ENCODE measurements around the gene METTL24.

DNA sequence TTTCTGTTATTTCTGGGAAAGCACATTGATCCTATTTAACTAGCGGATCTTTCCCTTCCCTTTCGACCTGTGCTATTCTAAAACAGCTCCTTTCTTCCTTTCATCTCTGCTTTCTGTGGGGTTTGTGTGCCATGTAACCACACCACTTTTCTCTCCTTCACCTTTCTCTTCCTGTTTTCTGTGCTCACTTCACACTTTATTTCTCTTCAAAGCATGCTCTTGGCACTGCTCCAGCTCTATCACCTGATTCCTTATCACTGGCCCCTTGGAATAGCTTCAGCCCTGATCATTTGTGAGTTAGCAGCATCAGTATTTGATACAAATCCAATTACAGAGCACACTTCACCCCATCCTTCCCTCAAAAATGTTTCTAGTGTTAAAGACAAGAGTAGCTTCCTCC lies 8.1 kb upstream of the METTL24 start:
- TF ChIP-seq, protein P1, sequence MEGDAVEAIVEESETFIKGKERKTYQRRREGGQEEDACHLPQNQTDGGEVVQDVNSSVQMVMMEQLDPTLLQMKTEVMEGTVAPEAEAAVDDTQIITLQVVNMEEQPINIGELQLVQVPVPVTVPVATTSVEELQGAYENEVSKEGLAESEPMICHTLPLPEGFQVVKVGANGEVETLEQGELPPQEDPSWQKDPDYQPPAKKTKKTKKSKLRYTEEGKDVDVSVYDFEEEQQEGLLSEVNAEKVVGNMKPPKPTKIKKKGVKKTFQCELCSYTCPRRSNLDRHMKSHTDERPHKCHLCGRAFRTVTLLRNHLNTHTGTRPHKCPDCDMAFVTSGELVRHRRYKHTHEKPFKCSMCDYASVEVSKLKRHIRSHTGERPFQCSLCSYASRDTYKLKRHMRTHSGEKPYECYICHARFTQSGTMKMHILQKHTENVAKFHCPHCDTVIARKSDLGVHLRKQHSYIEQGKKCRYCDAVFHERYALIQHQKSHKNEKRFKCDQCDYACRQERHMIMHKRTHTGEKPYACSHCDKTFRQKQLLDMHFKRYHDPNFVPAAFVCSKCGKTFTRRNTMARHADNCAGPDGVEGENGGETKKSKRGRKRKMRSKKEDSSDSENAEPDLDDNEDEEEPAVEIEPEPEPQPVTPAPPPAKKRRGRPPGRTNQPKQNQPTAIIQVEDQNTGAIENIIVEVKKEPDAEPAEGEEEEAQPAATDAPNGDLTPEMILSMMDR (conservative IDR thresholded peaks at IDR 0.05 in 1 of 2, IDR thresholded peaks at IDR 0.05 in 1 of 2; ENCODE audit: low read depth in 1 of 2, low read length in 2 of 2): no peak
- TF ChIP-seq EZH2 (IDR thresholded peaks at IDR 0.05; ENCODE audit: low read length, missing control alignments): no peak

All from fibroblast of lung (primary cell).